ENCODE results near the gene OLFM3. TPM values are rescaled to one million over a fixed set of nuclear protein-coding genes. Genes with fewer than 3 reads are reported as not detected.

Gene OLFM3
- total RNA-seq, 1 experiment from 2014 or later = not detected

DNA sequence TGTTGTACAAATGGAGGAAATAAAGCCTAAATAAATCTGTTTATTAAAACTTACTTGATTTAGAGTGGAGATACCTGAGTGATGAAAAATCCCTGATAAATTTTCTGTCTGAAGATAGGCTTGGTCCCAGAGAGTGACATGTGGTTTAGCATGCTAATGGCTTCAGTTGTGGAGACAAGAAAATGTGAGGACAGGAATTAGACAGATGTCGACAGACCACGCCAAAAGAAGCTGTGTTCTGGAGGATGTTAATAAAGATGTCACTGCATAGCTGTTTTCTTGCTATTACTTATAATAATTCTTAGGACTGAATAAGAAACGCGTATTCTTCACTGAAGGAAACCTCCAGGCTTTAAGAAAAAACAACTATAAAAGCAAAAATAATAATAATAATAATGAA lies 154.9 kb downstream of the OLFM3 start:
- Histone ChIP-seq H3K9me3 (ENCODE audit: control insufficient read depth in 1 of 2, insufficient read depth in 1 of 2, low read depth in 1 of 2, low read length in 2 of 2) (no peaks in the 10 kb centered on the region), H3K27me3 (ENCODE audit: insufficient read depth, low read length) (no peaks in the 10 kb centered on the region), H3K9me2 (ENCODE audit: insufficient read depth) (no peaks in the 10 kb centered on the region), H3K9ac (ENCODE audit: low read length) (no peak overlapping the region), H3K4me2 (ENCODE audit: low read length) (no peak overlapping the region), H3K4me3 (replicated peaks in 1 of 2; ENCODE audit: low read depth in 1 of 2, low read length in 2 of 2) (no peak overlapping the region), H3K4me1 (ENCODE audit: control insufficient read depth in 1 of 2, insufficient read depth in 2 of 2, low read length in 2 of 2) (no peaks in the 10 kb centered on the region), H3K79me2 (ENCODE audit: insufficient read depth, low read length) (no peaks in the 10 kb centered on the region), H3K27ac (ENCODE audit: low read depth, low read length) (no peak overlapping the region), H4K20me1 (ENCODE audit: insufficient read depth) (no peaks in the 10 kb centered on the region), H3K36me3 (ENCODE audit: control insufficient read depth in 1 of 2, insufficient read depth in 2 of 2, low read length in 2 of 2) (no peaks in the 10 kb centered on the region), H2AFZ (ENCODE audit: low read depth, low read length, poor library complexity, severe bottlenecking) (no peak overlapping the region)
- BruUV-seq (replicated peaks) = no TSS peak
- ATAC-seq (no peak), DNase-seq (ENCODE audit: low read depth, low spot score) (no peak)
- no peak for TF ChIP-seq CBX3 (IDR thresholded peaks at IDR 0.05; ENCODE audit: low read depth)
- ChIA-PET CTCF (no interaction called here), RAD21 (ENCODE audit: low non-redundant PET in 1 of 2, low total read pairs in 2 of 2, uncharacterized antibody in 2 of 2, unreplicated experiment in 2 of 2) (no interaction called here), POLR2A (no interaction called here)
- intact Hi-C loops (cut with micrococcal nuclease) = no loop called here

DNA sequence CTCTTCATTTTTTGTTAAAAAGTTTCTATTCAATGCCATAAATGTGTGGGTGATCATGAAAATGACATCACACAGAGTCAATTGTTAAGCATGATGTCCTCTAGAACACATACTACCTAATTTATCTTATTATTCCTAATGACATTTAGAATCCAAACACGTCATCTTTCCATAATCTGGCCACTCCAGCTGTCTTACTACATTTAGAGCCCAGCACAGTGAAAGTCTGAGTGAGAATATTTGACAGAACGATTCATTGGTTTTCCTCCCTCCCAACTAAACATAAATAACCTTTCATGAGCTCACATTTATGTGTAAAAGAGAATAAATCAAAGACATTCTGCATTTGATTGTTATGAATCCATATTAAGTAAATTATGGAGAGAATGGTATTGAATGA lies 160.7 kb downstream of the OLFM3 start:
- Histone ChIP-seq H3K27ac (ENCODE audit: low read depth, low read length) (no peak overlapping the region), H3K9me2 (ENCODE audit: insufficient read depth) (no peaks in the 10 kb centered on the region), H3K9ac (ENCODE audit: low read length) (no peak overlapping the region), H2AFZ (ENCODE audit: low read depth, low read length, poor library complexity, severe bottlenecking) (no peak overlapping the region), H3K27me3 (ENCODE audit: insufficient read depth, low read length) (no peaks in the 10 kb centered on the region), H3K4me2 (ENCODE audit: low read length) (no peak overlapping the region), H3K4me3 (replicated peaks in 1 of 2; ENCODE audit: low read depth in 1 of 2, low read length in 2 of 2) (no peak overlapping the region), H3K79me2 (ENCODE audit: insufficient read depth, low read length) (no peaks in the 10 kb centered on the region), H3K4me1 (ENCODE audit: control insufficient read depth in 1 of 2, insufficient read depth in 2 of 2, low read length in 2 of 2) (no peaks in the 10 kb centered on the region), H3K9me3 (ENCODE audit: control insufficient read depth in 1 of 2, insufficient read depth in 1 of 2, low read depth in 1 of 2, low read length in 2 of 2) (0 out of 4 replicates have a peak, but pooled peaks cover 0 to 3% of the 10 kb centered on the region in 2 experiments), H4K20me1 (ENCODE audit: insufficient read depth) (no peaks in the 10 kb centered on the region), H3K36me3 (ENCODE audit: control insufficient read depth in 1 of 2, insufficient read depth in 2 of 2, low read length in 2 of 2) (no peaks in the 10 kb centered on the region)
- no peak for TF ChIP-seq SP1 (IDR thresholded peaks at IDR 0.05; ENCODE audit: low read depth)
- TF ChIP-seq POLR2A (IDR thresholded peaks at IDR 0.05; ENCODE audit: borderline replicate concordance, extremely low read depth, insufficient read depth, insufficient read length) = no peak
- TF ChIP-seq, protein P1, sequence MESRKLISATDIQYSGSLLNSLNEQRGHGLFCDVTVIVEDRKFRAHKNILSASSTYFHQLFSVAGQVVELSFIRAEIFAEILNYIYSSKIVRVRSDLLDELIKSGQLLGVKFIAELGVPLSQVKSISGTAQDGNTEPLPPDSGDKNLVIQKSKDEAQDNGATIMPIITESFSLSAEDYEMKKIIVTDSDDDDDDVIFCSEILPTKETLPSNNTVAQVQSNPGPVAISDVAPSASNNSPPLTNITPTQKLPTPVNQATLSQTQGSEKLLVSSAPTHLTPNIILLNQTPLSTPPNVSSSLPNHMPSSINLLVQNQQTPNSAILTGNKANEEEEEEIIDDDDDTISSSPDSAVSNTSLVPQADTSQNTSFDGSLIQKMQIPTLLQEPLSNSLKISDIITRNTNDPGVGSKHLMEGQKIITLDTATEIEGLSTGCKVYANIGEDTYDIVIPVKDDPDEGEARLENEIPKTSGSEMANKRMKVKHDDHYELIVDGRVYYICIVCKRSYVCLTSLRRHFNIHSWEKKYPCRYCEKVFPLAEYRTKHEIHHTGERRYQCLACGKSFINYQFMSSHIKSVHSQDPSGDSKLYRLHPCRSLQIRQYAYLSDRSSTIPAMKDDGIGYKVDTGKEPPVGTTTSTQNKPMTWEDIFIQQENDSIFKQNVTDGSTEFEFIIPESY (IDR thresholded peaks at IDR 0.05; ENCODE audit: extremely low read depth, insufficient replicate concordance, low read length) = no peak
- TF ChIP-seq, protein P2, sequence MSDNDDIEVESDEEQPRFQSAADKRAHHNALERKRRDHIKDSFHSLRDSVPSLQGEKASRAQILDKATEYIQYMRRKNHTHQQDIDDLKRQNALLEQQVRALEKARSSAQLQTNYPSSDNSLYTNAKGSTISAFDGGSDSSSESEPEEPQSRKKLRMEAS (IDR thresholded peaks at IDR 0.05) = no peak
- TF ChIP-seq CBX3 (IDR thresholded peaks at IDR 0.05; ENCODE audit: low read depth) = no peak
- no peak for TF ChIP-seq EGR1 (IDR thresholded peaks at IDR 0.05; ENCODE audit: low read depth)
- no peak for TF ChIP-seq POLR2AphosphoS5 (IDR thresholded peaks at IDR 0.05; ENCODE audit: low read depth, low read length)
- no peak for TF ChIP-seq TCF7L2 (IDR thresholded peaks at IDR 0.05; ENCODE audit: borderline replicate concordance, extremely low read depth, insufficient read depth, insufficient read length)
- no peak for TF ChIP-seq YY1 (IDR thresholded peaks at IDR 0.05; ENCODE audit: extremely low read depth, insufficient replicate concordance, low read depth, low read length)
- no peak for TF ChIP-seq ZFX (IDR thresholded peaks at IDR 0.05)
- TF ChIP-seq FOSL1 (IDR thresholded peaks at IDR 0.05; ENCODE audit: low read depth) = no peak
- TF ChIP-seq ZNF274 (IDR thresholded peaks at IDR 0.05; ENCODE audit: low read depth, low read length) = no peak
- TF ChIP-seq, protein P3, sequence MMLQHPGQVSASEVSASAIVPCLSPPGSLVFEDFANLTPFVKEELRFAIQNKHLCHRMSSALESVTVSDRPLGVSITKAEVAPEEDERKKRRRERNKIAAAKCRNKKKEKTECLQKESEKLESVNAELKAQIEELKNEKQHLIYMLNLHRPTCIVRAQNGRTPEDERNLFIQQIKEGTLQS (IDR thresholded peaks at IDR 0.05) = no peak
- TF ChIP-seq JUND (IDR thresholded peaks at IDR 0.05) = no peak
- DNase-seq (ENCODE audit: low read depth, low spot score) (no peak), ATAC-seq (no peak)
- no TSS peak for BruUV-seq (replicated peaks)
- CTCF ChIA-PET = no interaction called here
- RAD21 ChIA-PET (ENCODE audit: low non-redundant PET in 1 of 2, low total read pairs in 2 of 2, uncharacterized antibody in 2 of 2, unreplicated experiment in 2 of 2) = no interaction called here
- POLR2A ChIA-PET = no interaction called here
- intact Hi-C loops (cut with micrococcal nuclease) = no loop called here
